Cardiac muscle cell (in vitro differentiated cells and primary cell): ENCODE measurements around the gene CPNE6. TPM values are rescaled to one million over a fixed set of nuclear protein-coding genes. Genes with fewer than 3 reads are reported as not detected.

ENCODE experiments used
- DNase-seq, 2 donors: peaks; one replicate each; pipeline versions ENCODE4 v3.0.0 to v3.0.0-alpha.2; 2010 to 2017; ENCODE audit warnings: low read depth in 1 of 2, low spot score in 1 of 2
- H3K27ac ChIP-seq: fragments of 200-600 bp; sonication (generic); 2 replicates; pipeline ENCODE4 v1.5.1; 2016
- H3K27me3 ChIP-seq: fragments of 200-600 bp; sonication (generic); 2 replicates; pipeline ENCODE4 v1.6.0; 2016; ENCODE audit warnings: control low read depth
- H3K36me3 ChIP-seq: fragments of 200-600 bp; sonication (generic); 2 replicates; pipeline ENCODE4 v1.5.1; 2016; ENCODE audit warnings: control low read depth
- H3K4me1 ChIP-seq: fragments of 200-600 bp; sonication (generic); 2 replicates; pipeline ENCODE4 v1.8.1; 2017; ENCODE audit warnings: low read depth, mild to moderate bottlenecking, mixed run types
- H3K4me3 ChIP-seq: fragments of 200-600 bp; sonication (generic); 2 replicates; pipeline ENCODE4 v1.5.1; 2016; ENCODE audit warnings: mild to moderate bottlenecking
- H3K9me3 ChIP-seq: fragments of 200-600 bp; sonication (generic); 2 replicates; pipeline ENCODE4 v1.5.1; 2017; ENCODE audit warnings: low read depth, mild to moderate bottlenecking, control low read depth
- polyA plus RNA-seq: library from polyadenylated mRNA; unstranded; fragments of >200 nt; fragmentation: Nextera tagmentation; extraction: Ambion mirVana; gene quantifications from 2 replicates; pipeline ENCODE4 v1.2.1, GENCODE V29; 2016
- total RNA-seq: library from RNA; depleted of rRNA; stranded (reverse); fragments of >200 nt; gene quantifications from 2 replicates; pipeline ENCODE4 v1.2.3, GENCODE V29; 2016
- TF ChIP-seq, protein P1 (sequence below): IDR thresholded peaks from 2 replicates; pipeline ENCODE4 v1.5.1; 2012; ENCODE audit warnings: low read depth, mild to moderate bottlenecking, low read length

Gene CPNE6
- total and polyA plus RNA-seq, 2 experiments from 2014 or later = 0.12 to 0.43 TPM

DNA sequence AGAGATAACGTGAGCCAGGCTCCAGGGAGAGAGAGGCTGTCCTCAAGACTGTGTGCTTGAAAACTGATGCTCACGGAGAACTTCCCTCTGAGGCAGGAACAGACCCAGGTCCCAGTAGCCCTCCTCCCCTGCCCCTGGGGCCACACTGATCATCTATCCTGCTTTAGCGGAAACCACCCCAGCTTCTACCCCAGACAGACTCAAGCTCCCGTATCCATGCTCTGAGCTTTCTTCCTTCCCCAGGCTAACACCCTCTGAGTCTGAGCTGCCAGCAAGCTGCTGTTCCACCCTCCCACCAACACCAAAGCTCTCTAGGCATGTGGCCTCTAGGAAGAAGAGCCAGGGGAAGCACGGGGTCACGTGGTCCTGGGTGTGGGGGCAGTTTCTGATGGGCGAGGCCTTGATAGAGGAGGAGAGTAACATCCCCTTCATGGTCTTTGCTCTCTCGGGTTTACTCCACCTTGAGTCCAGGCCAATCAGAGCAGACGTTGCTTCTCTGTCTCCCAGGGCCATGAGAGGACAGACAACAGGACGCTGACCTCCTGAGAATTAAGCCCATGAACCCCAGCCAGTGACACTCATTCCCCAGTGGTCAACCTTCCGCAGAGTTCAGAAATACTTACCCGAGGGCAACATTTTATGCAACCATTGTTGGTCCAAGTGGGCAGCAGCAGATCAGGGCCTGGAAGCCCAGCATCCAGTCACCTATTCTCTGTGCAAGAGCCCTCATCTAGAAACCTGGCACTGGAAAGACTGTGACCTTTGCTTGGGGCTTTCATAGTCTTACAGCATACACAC is 24.1 kb downstream of the CPNE6 start:
- Histone ChIP-seq H3K27me3 (no peaks in the 10 kb centered on the region), H3K27ac (no peak overlapping the region), H3K36me3 (no peaks in the 10 kb centered on the region), H3K9me3 (no peaks in the 10 kb centered on the region), H3K4me3 (peak overlapping the region; percentile 45), H3K4me1 (peaks cover 7% of the 10 kb centered on the region)
- DNase-seq = peak; percentile 9 to 50
- TF ChIP-seq, protein P1, sequence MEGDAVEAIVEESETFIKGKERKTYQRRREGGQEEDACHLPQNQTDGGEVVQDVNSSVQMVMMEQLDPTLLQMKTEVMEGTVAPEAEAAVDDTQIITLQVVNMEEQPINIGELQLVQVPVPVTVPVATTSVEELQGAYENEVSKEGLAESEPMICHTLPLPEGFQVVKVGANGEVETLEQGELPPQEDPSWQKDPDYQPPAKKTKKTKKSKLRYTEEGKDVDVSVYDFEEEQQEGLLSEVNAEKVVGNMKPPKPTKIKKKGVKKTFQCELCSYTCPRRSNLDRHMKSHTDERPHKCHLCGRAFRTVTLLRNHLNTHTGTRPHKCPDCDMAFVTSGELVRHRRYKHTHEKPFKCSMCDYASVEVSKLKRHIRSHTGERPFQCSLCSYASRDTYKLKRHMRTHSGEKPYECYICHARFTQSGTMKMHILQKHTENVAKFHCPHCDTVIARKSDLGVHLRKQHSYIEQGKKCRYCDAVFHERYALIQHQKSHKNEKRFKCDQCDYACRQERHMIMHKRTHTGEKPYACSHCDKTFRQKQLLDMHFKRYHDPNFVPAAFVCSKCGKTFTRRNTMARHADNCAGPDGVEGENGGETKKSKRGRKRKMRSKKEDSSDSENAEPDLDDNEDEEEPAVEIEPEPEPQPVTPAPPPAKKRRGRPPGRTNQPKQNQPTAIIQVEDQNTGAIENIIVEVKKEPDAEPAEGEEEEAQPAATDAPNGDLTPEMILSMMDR = no peak

DNA sequence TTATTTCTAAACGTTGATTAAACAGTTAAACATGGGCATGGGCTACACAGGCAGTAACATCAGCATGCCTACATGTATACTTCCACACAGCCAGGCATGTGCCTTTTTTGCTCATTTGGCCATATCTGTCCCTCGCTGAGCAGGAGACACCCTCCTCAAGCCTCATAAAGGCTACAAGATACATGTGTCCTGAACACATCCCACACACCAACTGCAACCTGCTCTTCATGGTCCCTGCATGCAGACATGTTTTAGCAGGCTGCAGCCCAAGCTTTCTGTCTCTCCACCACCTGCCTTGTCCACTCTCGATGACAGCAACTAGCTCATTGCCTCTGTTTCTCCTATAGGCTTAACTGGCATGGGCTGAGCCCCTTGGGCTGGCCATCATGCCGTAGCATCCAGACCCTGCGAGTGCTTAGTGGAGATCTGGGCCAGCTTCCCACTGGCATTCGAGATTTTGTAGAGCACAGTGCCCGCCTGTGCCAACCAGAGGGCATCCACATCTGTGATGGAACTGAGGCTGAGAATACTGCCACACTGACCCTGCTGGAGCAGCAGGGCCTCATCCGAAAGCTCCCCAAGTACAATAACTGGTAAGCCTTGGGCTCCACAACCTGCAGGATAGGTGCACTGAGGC is 25.3 kb downstream of the CPNE6 start:
- TF ChIP-seq, protein P1 = no peak
- Histone ChIP-seq H3K27ac (no peak overlapping the region), H3K9me3 (no peaks in the 10 kb centered on the region), H3K4me1 (peaks cover 7% of the 10 kb centered on the region), H3K27me3 (no peaks in the 10 kb centered on the region), H3K36me3 (no peaks in the 10 kb centered on the region), H3K4me3 (no peak overlapping the region)
- DNase-seq = no peak

DNA sequence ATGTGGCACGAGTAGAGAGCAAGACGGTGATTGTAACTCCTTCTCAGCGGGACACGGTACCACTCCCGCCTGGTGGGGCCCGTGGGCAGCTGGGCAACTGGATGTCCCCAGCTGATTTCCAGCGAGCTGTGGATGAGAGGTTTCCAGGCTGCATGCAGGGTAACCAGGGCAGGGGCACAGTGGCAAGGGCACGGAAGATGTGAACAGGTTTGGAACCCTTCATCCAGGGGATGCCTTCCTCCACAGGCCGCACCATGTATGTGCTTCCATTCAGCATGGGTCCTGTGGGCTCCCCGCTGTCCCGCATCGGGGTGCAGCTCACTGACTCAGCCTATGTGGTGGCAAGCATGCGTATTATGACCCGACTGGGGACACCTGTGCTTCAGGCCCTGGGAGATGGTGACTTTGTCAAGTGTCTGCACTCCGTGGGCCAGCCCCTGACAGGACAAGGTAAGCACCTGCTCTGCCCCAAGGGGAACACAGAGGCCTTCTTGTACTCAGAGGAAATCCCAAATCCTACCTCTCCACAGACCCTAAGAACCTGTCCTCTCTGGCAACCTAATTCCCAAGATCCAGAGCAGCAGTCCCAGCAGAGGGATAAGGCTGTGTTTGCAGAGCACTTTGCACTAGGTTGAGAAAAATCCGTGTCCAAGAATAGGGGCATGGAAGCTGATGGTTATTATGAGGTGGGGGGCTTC is 27.0 kb downstream of the CPNE6 start:
- H3K36me3 ChIP-seq = no peaks in the 10 kb centered on the region
- peaks cover 7% of the 10 kb centered on the region for H3K4me1 ChIP-seq
- H3K27ac ChIP-seq = no peak overlapping the region
- TF ChIP-seq, protein P1 = no peak
- no peak for DNase-seq
- H3K9me3 ChIP-seq = no peaks in the 10 kb centered on the region
- H3K4me3 ChIP-seq = no peak overlapping the region
- H3K27me3 ChIP-seq = no peaks in the 10 kb centered on the region

DNA sequence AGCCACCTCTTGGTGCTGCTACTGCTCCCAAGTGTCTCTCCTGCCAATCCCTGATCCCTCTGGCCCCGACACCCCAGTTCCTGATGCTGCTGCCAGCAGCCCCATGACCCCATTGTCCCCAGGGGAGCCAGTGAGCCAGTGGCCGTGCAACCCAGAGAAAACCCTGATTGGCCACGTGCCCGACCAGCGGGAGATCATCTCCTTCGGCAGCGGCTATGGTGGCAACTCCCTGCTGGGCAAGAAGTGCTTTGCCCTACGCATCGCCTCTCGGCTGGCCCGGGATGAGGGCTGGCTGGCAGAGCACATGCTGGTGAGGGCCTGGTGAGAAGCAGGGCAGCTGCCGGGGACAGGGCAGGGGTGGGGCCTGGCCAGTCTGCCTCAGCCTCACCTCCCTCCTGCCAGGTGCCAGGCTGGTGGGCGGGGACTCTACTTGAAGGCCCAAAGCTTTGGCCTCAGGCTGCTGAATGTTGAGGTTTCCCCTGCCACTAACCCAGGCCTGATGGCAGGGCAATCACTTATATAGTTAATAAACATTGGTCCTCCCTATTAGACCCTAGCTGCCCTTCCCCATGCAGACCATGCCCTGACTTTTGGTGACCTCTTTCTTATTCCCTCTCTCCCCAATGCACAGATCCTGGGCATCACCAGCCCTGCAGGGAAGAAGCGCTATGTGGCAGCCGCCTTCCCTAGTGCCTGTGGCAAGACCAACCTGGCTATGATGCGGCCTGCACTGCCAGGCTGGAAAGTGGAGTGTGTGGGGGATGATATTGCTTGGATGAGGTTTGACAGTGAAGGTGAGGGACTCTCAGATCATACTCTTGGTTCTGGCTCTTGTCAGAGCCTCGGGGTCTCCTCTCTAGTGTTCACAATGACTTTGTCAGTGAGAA is 27.8 kb downstream of the CPNE6 start:
- Histone ChIP-seq H3K4me1 (peaks cover 7% of the 10 kb centered on the region), H3K27ac (no peak overlapping the region), H3K4me3 (no peak overlapping the region), H3K36me3 (no peaks in the 10 kb centered on the region), H3K27me3 (no peaks in the 10 kb centered on the region), H3K9me3 (no peaks in the 10 kb centered on the region)
- DNase-seq = no peak
- TF ChIP-seq, protein P1 = no peak
